H9 (cell line): ENCODE results near the gene RPL29. TPM values are rescaled to one million over a fixed set of nuclear protein-coding genes. Genes with fewer than 3 reads are reported as not detected.

Experiments used
- DNase-seq: peaks from one replicate; pipeline ENCODE4 v3.0.0-alpha.2; 2017
- H2AFZ ChIP-seq: one replicate; pipeline ENCODE4 v1.6.1; 2013; ENCODE audit warnings: mild to moderate bottlenecking, low read length, control low read depth, moderate library complexity
- H2AK5ac ChIP-seq: 2 replicates; pipeline ENCODE4 v1.6.1; 2013; ENCODE audit warnings: low read length, control low read depth, mixed read lengths; ENCODE audit not compliant: insufficient read length
- H2BK120ac ChIP-seq: one replicate; pipeline ENCODE4 v1.6.1; 2013; ENCODE audit warnings: low read depth, mild to moderate bottlenecking, low read length, control low read depth, inconsistent platforms; ENCODE audit not compliant: poor library complexity, severe bottlenecking
- H2BK12ac ChIP-seq: 2 replicates; pipeline ENCODE4 v1.6.1; 2013; ENCODE audit warnings: low read length, control low read depth, mixed read lengths, low read depth; ENCODE audit not compliant: insufficient read length
- H2BK15ac ChIP-seq: 2 replicates; pipeline ENCODE4 v1.6.1; 2013; ENCODE audit warnings: low read depth, low read length, control low read depth
- H2BK20ac ChIP-seq: one replicate; pipeline ENCODE4 v1.6.1; 2013; ENCODE audit warnings: low read depth, mild to moderate bottlenecking, low read length, control low read depth, inconsistent platforms; ENCODE audit not compliant: poor library complexity, severe bottlenecking
- H2BK5ac ChIP-seq: 2 replicates; pipeline ENCODE4 v1.6.1; 2013; ENCODE audit warnings: low read length, control low read depth, mixed read lengths; ENCODE audit not compliant: insufficient read length
- H3K14ac ChIP-seq: 2 replicates; pipeline ENCODE4 v1.6.1; 2013; ENCODE audit warnings: low read length, control low read depth; ENCODE audit not compliant: insufficient read depth
- H3K18ac ChIP-seq: 2 replicates; pipeline ENCODE4 v1.6.1; 2013; ENCODE audit warnings: low read depth, mild to moderate bottlenecking, mixed read lengths, low read length, control low read depth; ENCODE audit not compliant: insufficient read length
- H3K23ac ChIP-seq: 2 replicates; pipeline ENCODE4 v1.6.1; 2013; ENCODE audit warnings: low read length, control low read depth, mixed read lengths, low read depth; ENCODE audit not compliant: insufficient read length
- H3K23me2 ChIP-seq: 2 replicates; pipeline ENCODE4 v1.6.1; 2013; ENCODE audit warnings: low read depth, mild to moderate bottlenecking, mixed read lengths, low read length, control low read depth; ENCODE audit not compliant: insufficient read length, poor library complexity, severe bottlenecking
- H3K27ac ChIP-seq: 2 replicates; pipeline ENCODE4 v1.5.1; 2013; ENCODE audit warnings: low read length, control low read depth, mixed read lengths, low read depth; ENCODE audit not compliant: insufficient read length
- H3K27me3 ChIP-seq: 2 replicates; pipeline ENCODE4 v1.6.1; 2013; ENCODE audit warnings: low read length, control low read depth, inconsistent platforms; ENCODE audit not compliant: insufficient read depth
- H3K4ac ChIP-seq: 2 replicates; pipeline ENCODE4 v1.6.1; 2013; ENCODE audit warnings: low read depth, mild to moderate bottlenecking, control low read depth, inconsistent platforms, low read length, moderate library complexity
- H3K4me1 ChIP-seq: 2 replicates; pipeline ENCODE4 v1.6.1; 2013; ENCODE audit warnings: low read length, control low read depth, inconsistent platforms; ENCODE audit not compliant: insufficient read depth
- H3K4me2 ChIP-seq: 2 replicates; pipeline ENCODE4 v1.6.1; 2013; ENCODE audit warnings: low read length, control low read depth, mixed read lengths; ENCODE audit not compliant: insufficient read length, insufficient read depth
- H3K56ac ChIP-seq: 2 replicates; pipeline ENCODE4 v1.6.1; 2013; ENCODE audit warnings: low read depth, mild to moderate bottlenecking, mixed read lengths, low read length, control low read depth; ENCODE audit not compliant: insufficient read length
- H3K79me1 ChIP-seq: 2 replicates; pipeline ENCODE4 v1.6.1; 2013; ENCODE audit warnings: low read depth, mild to moderate bottlenecking, moderate library complexity, low read length, control low read depth, inconsistent platforms; ENCODE audit not compliant: insufficient read depth, poor library complexity, severe bottlenecking
- H3K79me2 ChIP-seq: 2 replicates; pipeline ENCODE4 v1.6.1; 2013; ENCODE audit warnings: low read length, control low read depth, inconsistent platforms; ENCODE audit not compliant: insufficient read depth
- H3K9ac ChIP-seq: 2 replicates; pipeline ENCODE4 v1.6.1; 2013; ENCODE audit warnings: low read length, control low read depth, mixed read lengths; ENCODE audit not compliant: insufficient read length; ENCODE audit errors: extremely low read depth
- H3K9me3 ChIP-seq: one replicate; pipeline ENCODE4 v1.6.1; 2013; ENCODE audit warnings: low read depth, low read length, inconsistent platforms; ENCODE audit not compliant: control insufficient read depth
- H3T11ph ChIP-seq: one replicate; pipeline ENCODE4 v1.6.1; 2013; ENCODE audit warnings: mild to moderate bottlenecking, low read length, control low read depth, inconsistent platforms
- H4K20me1 ChIP-seq: one replicate; pipeline ENCODE4 v1.6.1; 2013; ENCODE audit not compliant: control insufficient read depth, insufficient read length, insufficient read depth
- H4K5ac ChIP-seq: 2 replicates; pipeline ENCODE4 v1.6.1; 2013; ENCODE audit warnings: low read depth, mild to moderate bottlenecking, mixed read lengths, low read length, control low read depth; ENCODE audit not compliant: insufficient read length
- H4K8ac ChIP-seq: replicated peaks from 2 replicates; pipeline ENCODE4 v1.6.1; 2013; ENCODE audit warnings: low read length, control low read depth, mixed read lengths, low read depth; ENCODE audit not compliant: insufficient read length
- H4K91ac ChIP-seq: 2 replicates; pipeline ENCODE4 v1.6.1; 2013; ENCODE audit warnings: low read depth, mild to moderate bottlenecking, moderate library complexity, mixed read lengths, low read length, control low read depth; ENCODE audit not compliant: insufficient read length
- H3K27ac Mint-ChIP-seq, 3 experiments: 2 replicates in 2 of 3; 3 replicates in 1 of 3; pipeline ENCODE4 v1.8.0; 2020 to 2021; ENCODE audit warnings: mixed read lengths in 3 of 3, mild to moderate bottlenecking in 1 of 3, moderate library complexity in 1 of 3
- H3K27me3 Mint-ChIP-seq: 2 replicates; pipeline ENCODE4 v1.8.0; 2021; ENCODE audit warnings: low read depth, mild to moderate bottlenecking, moderate library complexity, mixed read lengths
- H3K36me3 Mint-ChIP-seq, 3 experiments: 2 replicates in 2 of 3; 3 replicates in 1 of 3; pipeline ENCODE4 v1.8.0; 2020 to 2021; ENCODE audit warnings: low read depth in 3 of 3, mixed read lengths in 3 of 3; ENCODE audit not compliant: insufficient read depth in 1 of 3
- H3K4me1 Mint-ChIP-seq, 2 experiments: 2 replicates each; pipeline ENCODE4 v1.8.0; 2020; ENCODE audit warnings: mixed read lengths in 2 of 2
- H3K4me3 Mint-ChIP-seq, 2 experiments: 2 replicates in 1 of 2; 3 replicates in 1 of 2; pipeline ENCODE4 v1.8.0; 2020 to 2021; ENCODE audit warnings: mild to moderate bottlenecking in 2 of 2, mixed read lengths in 2 of 2, moderate library complexity in 1 of 2
- H3K9me3 Mint-ChIP-seq, 2 experiments: 2 replicates in 1 of 2; 3 replicates in 1 of 2; pipeline ENCODE4 v1.8.0; 2020; ENCODE audit warnings: mild to moderate bottlenecking in 2 of 2, mixed read lengths in 2 of 2, moderate library complexity in 1 of 2
- WGBS: extraction: QIAGEN DNeasy Blood & Tissue Kit; methylation state at CpG from one replicate; pipeline ENCODE4 v1.1.7; 2013; ENCODE audit warnings: missing lambda C conversion rate, low lambda C conversion rate, mixed read lengths; ENCODE audit not compliant: insufficient read length; ENCODE audit errors: extremely low coverage; 5-methylcytosine and 5-hydroxymethylcytosine counted together
- total RNA-seq: library from RNA; stranded (reverse); gene quantifications from 2 replicates; pipeline ENCODE4 v1.2.1, GENCODE V29; 2021
- TF ChIP-seq, protein P1 (sequence below): fragments of 200-600 bp; sonication (generic); conservative IDR thresholded peaks from 3 replicates; pipeline ENCODE4 v1.8.0; 2021; ENCODE audit warnings: antibody characterized with exemption, mild to moderate bottlenecking

The RPL29 gene
- total RNA-seq, 1 experiment from 2014 or later = 1,592 TPM

- Mint-ChIP-seq H3K27me3 (peaks cover 2% of the 10 kb centered on the region; the same call in 1 of the 2 replicates), H3K9me3 (no peaks in the 10 kb centered on the region), H3K36me3 (no peaks in the 10 kb centered on the region), H3K27ac (no peak overlapping the region), H3K4me1 (peaks cover 0 to 7% of the 10 kb centered on the region in 2 experiments; a peak in 2 of 4 replicates), H3K4me3 (no peak overlapping the region)
- no peak overlapping the region for H3K56ac ChIP-seq
- H3K18ac ChIP-seq = no peak overlapping the region
- H3K4me2 ChIP-seq = no peak overlapping the region
- H4K5ac ChIP-seq = no peak overlapping the region
- H4K20me1 ChIP-seq = no peaks in the 10 kb centered on the region
- no peak overlapping the region for H2BK5ac ChIP-seq
- no peak overlapping the region for H2BK20ac ChIP-seq
- H3T11ph ChIP-seq = no peak overlapping the region
- no peak overlapping the region for H2AFZ ChIP-seq
- H3K14ac ChIP-seq = no peak overlapping the region
- no peaks in the 10 kb centered on the region for H3K79me1 ChIP-seq
- no peak for DNase-seq
- H3K23ac ChIP-seq = no peak overlapping the region
- no peak overlapping the region for H4K8ac ChIP-seq
- no peak overlapping the region for H3K9ac ChIP-seq
- H4K91ac ChIP-seq = no peak overlapping the region
- no peaks in the 10 kb centered on the region for H3K9me3 ChIP-seq
- no peak overlapping the region for H3K4ac ChIP-seq
- no peak overlapping the region for H2BK15ac ChIP-seq
- H3K4me1 ChIP-seq = no peaks in the 10 kb centered on the region
- H3K79me2 ChIP-seq = no peaks in the 10 kb centered on the region
- TF ChIP-seq, protein P1, sequence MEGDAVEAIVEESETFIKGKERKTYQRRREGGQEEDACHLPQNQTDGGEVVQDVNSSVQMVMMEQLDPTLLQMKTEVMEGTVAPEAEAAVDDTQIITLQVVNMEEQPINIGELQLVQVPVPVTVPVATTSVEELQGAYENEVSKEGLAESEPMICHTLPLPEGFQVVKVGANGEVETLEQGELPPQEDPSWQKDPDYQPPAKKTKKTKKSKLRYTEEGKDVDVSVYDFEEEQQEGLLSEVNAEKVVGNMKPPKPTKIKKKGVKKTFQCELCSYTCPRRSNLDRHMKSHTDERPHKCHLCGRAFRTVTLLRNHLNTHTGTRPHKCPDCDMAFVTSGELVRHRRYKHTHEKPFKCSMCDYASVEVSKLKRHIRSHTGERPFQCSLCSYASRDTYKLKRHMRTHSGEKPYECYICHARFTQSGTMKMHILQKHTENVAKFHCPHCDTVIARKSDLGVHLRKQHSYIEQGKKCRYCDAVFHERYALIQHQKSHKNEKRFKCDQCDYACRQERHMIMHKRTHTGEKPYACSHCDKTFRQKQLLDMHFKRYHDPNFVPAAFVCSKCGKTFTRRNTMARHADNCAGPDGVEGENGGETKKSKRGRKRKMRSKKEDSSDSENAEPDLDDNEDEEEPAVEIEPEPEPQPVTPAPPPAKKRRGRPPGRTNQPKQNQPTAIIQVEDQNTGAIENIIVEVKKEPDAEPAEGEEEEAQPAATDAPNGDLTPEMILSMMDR = no peak
- no peak overlapping the region for H2BK120ac ChIP-seq
- WGBS = no CpG with 5 or more reads among the region's 10 CpGs
- H3K27me3 ChIP-seq = no peaks in the 10 kb centered on the region
- H2AK5ac ChIP-seq = no peak overlapping the region
- H3K27ac ChIP-seq = no peak overlapping the region
- H2BK12ac ChIP-seq = no peak overlapping the region
- no peaks in the 10 kb centered on the region for H3K23me2 ChIP-seq
Measured at GRCh38 chr3:52031896-52032295, 36.2 kb upstream of the RPL29 start.
